ENCODE measurements around the gene RAB39A. TPM values are rescaled to one million over a fixed set of nuclear protein-coding genes. Genes with fewer than 3 reads are reported as not detected.

RAB39A gene
- total and polyA plus RNA-seq, 7 experiments from 2014 or later, result 0.10 to 1.6 (median 0.38) TPM; not detected in 4

GRCh38 chr11:108009497-108010370 lies 81.5 kb downstream of the RAB39A start:
- peaks cover 7 to 18% (median 12%) of the 10 kb centered on the region in 7 donors for H3K4me1 Mint-ChIP-seq
- H3K27me3 Mint-ChIP-seq, result no peaks in the 10 kb centered on the region
- H3K9me3 Mint-ChIP-seq, result no peaks in the 10 kb centered on the region
- CTCF ChIA-PET, result interaction anchor here (0.9 to 1.5 kb wide), 3 partner anchors 10 to 650 kb away, joined by 3 to 5 read pairs (median 3); no protein-coding TSS in a partner anchor
- no peaks in the 10 kb centered on the region for H3K9me3 ChIP-seq (ENCODE audit: control insufficient read depth in 2 of 3, low read length in 3 of 3)
- H3K4me3 Mint-ChIP-seq, result peak overlapping the region in 9 of 10 donors; percentile 89 to 100 (median 99)
- POLR2A ChIA-PET, result interaction anchor here (0.9 to 1.7 kb wide), 5 partner anchors 24 to 655 kb away, joined by 3 to 10 read pairs (median 5); partner anchors contain the start of genes C11orf65, CWF19L2 and DDX10
- peaks cover 0 to 9% (median 0%) of the 10 kb centered on the region in 3 experiments for H3K36me3 ChIP-seq (ENCODE audit: control insufficient read depth in 2 of 3, insufficient read depth in 3 of 3, low read length in 3 of 3)
- H3K27me3 ChIP-seq (ENCODE audit: control insufficient read depth in 2 of 2, insufficient read depth in 2 of 2, low read length in 2 of 2), result no peaks in the 10 kb centered on the region
- peak overlapping the region; percentile 94 to 99 (median 96) for H3K27ac Mint-ChIP-seq
- peak overlapping the region; percentile 94 for H3K4me3 ChIP-seq (ENCODE audit: low read length)
- H3K36me3 Mint-ChIP-seq, result peaks cover 0 to 3% (median 0%) of the 10 kb centered on the region in 5 donors
- DNase-seq, result peak in 5 of 9 donors; percentile 1 to 24 (median 8)
- H3K4me1 ChIP-seq (ENCODE audit: control insufficient read depth in 2 of 2, insufficient read depth in 2 of 2, low read length in 2 of 2), result peaks cover 15 to 25% of the 10 kb centered on the region in 2 donors
- intact Hi-C loops (cut with micrococcal nuclease), result loop anchor here (1.0 to 5.0 kb wide), 14 partner anchors 61 to 1987 kb away; partner anchors contain the start of genes ATM (in 2 of the 2), CWF19L2 (in 2 of the 2), NPAT (in 2 of the 2) and AASDHPPT (in 1 of the 2)
- ATAC-seq, result no peak
- H3K27ac ChIP-seq (ENCODE audit: low read depth, low read length), result peak overlapping the region; percentile 94

GRCh38 chr11:108012139-108012725 lies 84.0 kb downstream of the RAB39A start:
- no peaks in the 10 kb centered on the region for H3K9me3 Mint-ChIP-seq
- no peak overlapping the region for H3K27ac Mint-ChIP-seq
- Histone ChIP-seq H3K4me3 (ENCODE audit: low read length) (no peak overlapping the region), H3K27ac (ENCODE audit: low read depth, low read length) (no peak overlapping the region), H3K27me3 (ENCODE audit: control insufficient read depth in 2 of 2, insufficient read depth in 2 of 2, low read length in 2 of 2) (no peaks in the 10 kb centered on the region), H3K9me3 (ENCODE audit: control insufficient read depth in 2 of 3, low read length in 3 of 3) (no peaks in the 10 kb centered on the region), H3K36me3 (ENCODE audit: control insufficient read depth in 2 of 3, insufficient read depth in 3 of 3, low read length in 3 of 3) (peaks cover 0 to 17% (median 0%) of the 10 kb centered on the region in 3 experiments), H3K4me1 (ENCODE audit: control insufficient read depth in 2 of 2, insufficient read depth in 2 of 2, low read length in 2 of 2) (peaks cover 20 to 25% of the 10 kb centered on the region in 2 donors)
- ChIA-PET CTCF (no interaction called here), POLR2A (interaction anchor here (0.8 kb wide), 1 partner anchor 10 kb away, joined by 3 read pairs; no protein-coding TSS in a partner anchor)
- H3K36me3 Mint-ChIP-seq, result peaks cover 0 to 16% (median 3%) of the 10 kb centered on the region in 5 donors
- DNase-seq (no peak), ATAC-seq (no peak)
- intact Hi-C loops (cut with micrococcal nuclease), result no loop called here
- H3K4me3 Mint-ChIP-seq, result no peak overlapping the region
- peaks cover 7 to 43% (median 12%) of the 10 kb centered on the region in 7 donors for H3K4me1 Mint-ChIP-seq
- no peaks in the 10 kb centered on the region for H3K27me3 Mint-ChIP-seq

Other genes with a start within 250 kb of the RAB39A start
- gene SLN, start 216.4 kb upstream of the RAB39A start, total RNA-seq, result not detected
- not detected for gene SLN, start 216.4 kb upstream of the RAB39A start, polyA plus RNA-seq
- gene SLC35F2, start 69.7 kb upstream of the RAB39A start, total RNA-seq, result 1 to 10 TPM; 3.8 to 8.9 (median 4.5) TPM
- 1 to 10 TPM; 3.7 to 4.2 TPM for gene SLC35F2, start 69.7 kb upstream of the RAB39A start, polyA plus RNA-seq
- 10 to 100 TPM; 32.3 to 59.7 (median 39.2) TPM for gene CUL5, start 80.5 kb downstream of the RAB39A start, total RNA-seq
- gene CUL5, start 80.5 kb downstream of the RAB39A start, polyA plus RNA-seq, result 10 to 100 TPM; 38.3 to 40.7 TPM
- gene ACAT1, start 193.1 kb downstream of the RAB39A start, total RNA-seq, result 10 to 100 TPM; 13.0 to 40.2 (median 17.9) TPM
- 10 to 100 TPM; 36.3 to 36.8 TPM for gene ACAT1, start 193.1 kb downstream of the RAB39A start, polyA plus RNA-seq

Data from naive thymus-derived CD4-positive, alpha-beta T cell (primary cell).